MCF 10A (cell line): ENCODE data around the gene EXOC3L1. TPM values are rescaled to one million over a fixed set of nuclear protein-coding genes. Genes with fewer than 3 reads are reported as not detected.

ENCODE experiments used
- Bru-seq: library from RNA; stranded (reverse); fragments of 400-500 nt; gene quantifications from one replicate; lab custom pipeline; 2021; lab: Mats Ljungman, UMichigan
- BruChase-seq, 2 experiments: library from RNA; stranded (reverse); fragments of 400-500 nt; gene quantifications; one replicate each; lab custom pipeline; 2021; lab: Mats Ljungman, UMichigan
- BruUV-seq: library from RNA; stranded (reverse); fragments of 400-500 nt; replicated peaks from 2 replicates; lab custom pipeline; 2021; lab: Mats Ljungman, UMichigan
- CTCF ChIA-PET: fragments of 300-600 bp; sonication (Branson Sonifier 250); formaldehyde crosslinking; extraction: SDS; loops from one replicate; lab custom pipeline; 2021; ENCODE audit warnings: antibody characterized with exemption, inconsistent platforms; lab: Yijun Ruan, JAX
- POLR2A ChIA-PET: fragments of 300-600, 350-650 bp; sonication (Branson Sonifier 250); formaldehyde crosslinking; extraction: SDS; loops from one replicate; lab custom pipeline; 2020; ENCODE audit warnings: antibody characterized with exemption, inconsistent platforms; lab: Yijun Ruan, JAX
- DNase-seq: peaks from one replicate; pipeline ENCODE4 v3.0.0-alpha.2; 2018; ENCODE audit not compliant: unreplicated experiment
- H3K27ac Mint-ChIP-seq: one replicate; pipeline ENCODE4 v1.8.0; 2022; ENCODE audit warnings: mild to moderate bottlenecking, low read depth, mixed read lengths; ENCODE audit not compliant: unreplicated experiment
- H3K27me3 Mint-ChIP-seq: one replicate; pipeline ENCODE4 v1.8.0; 2022; ENCODE audit warnings: mixed read lengths; ENCODE audit not compliant: insufficient read depth, unreplicated experiment
- H3K36me3 Mint-ChIP-seq: one replicate; pipeline ENCODE4 v1.8.0; 2022; ENCODE audit warnings: mild to moderate bottlenecking, moderate library complexity, mixed read lengths; ENCODE audit not compliant: insufficient read depth, unreplicated experiment
- H3K4me1 Mint-ChIP-seq: one replicate; pipeline ENCODE4 v1.8.0; 2022; ENCODE audit warnings: mixed read lengths; ENCODE audit not compliant: insufficient read depth, unreplicated experiment
- H3K4me3 Mint-ChIP-seq: one replicate; pipeline ENCODE4 v1.8.0; 2022; ENCODE audit warnings: mild to moderate bottlenecking, moderate library complexity, mixed read lengths; ENCODE audit not compliant: unreplicated experiment
- H3K9me3 Mint-ChIP-seq: one replicate; pipeline ENCODE4 v1.8.0; 2022; ENCODE audit warnings: mixed read lengths; ENCODE audit not compliant: unreplicated experiment
- intact Hi-C: fragments of 100-400 bp; cut with micrococcal nuclease; formaldehyde crosslinking; loops from 2 replicates; pipeline ENCODE4 v1.14.1; 2022
- long read RNA-seq: library from polyadenylated mRNA; stranded (forward); transcript quantifications from one replicate; pipeline ENCODE4 v2.0.0, GENCODE V29; 2022
- total RNA-seq: library from RNA; stranded (reverse); gene quantifications from 2 replicates; pipeline ENCODE4 v1.2.3, GENCODE V29; 2022
- TF ChIP-seq, protein P1 (sequence below): fragments of 200-600 bp; IDR thresholded peaks from one replicate; pipeline ENCODE4 v1.8.0; 2022; ENCODE audit warnings: antibody characterized with exemption, mild to moderate bottlenecking; ENCODE audit not compliant: unreplicated experiment

Gene EXOC3L1, protein sequence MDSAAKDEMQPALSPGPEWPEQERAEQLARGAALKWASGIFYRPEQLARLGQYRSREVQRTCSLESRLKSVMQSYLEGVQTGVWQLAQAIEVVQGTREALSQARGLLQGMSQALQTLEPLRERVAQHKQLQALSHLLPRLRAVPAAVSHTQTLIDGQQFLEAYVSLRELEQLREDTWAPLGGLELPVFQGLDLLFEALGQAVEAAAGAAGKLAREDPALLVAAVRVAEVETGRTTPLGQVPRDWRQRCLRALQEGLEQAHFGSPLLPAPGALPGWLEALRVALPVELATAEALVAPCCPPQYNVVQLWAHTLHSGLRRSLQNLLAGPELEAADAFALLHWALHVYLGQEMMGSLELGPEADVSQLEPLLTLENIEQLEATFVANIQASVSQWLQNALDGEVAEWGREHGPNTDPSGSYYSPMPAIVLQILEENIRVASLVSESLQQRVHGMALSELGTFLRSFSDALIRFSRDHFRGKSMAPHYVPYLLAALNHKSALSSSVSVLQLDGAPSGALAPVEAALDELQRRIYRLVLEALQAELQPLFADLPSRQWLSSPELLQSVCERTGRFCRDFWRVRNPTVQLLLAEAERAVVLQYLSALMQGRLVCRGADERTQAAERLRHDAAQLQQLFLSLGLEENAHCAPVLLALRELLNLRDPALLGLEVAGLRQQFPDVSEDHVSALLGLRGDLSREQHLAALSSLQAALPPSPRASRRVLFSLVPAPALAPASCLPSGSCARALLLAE
- total RNA-seq (not detected in 2 replicates), Bru-seq, nascent RNA (not detected), BruChase-seq, experiment 1, labeled RNA remaining after a 6-hour chase (not detected), BruChase-seq, experiment 2, labeled RNA remaining after a 2-hour chase (percentile 11 among the genes with signal in this experiment)
- long read RNA-seq = 0 reads

DNA sequence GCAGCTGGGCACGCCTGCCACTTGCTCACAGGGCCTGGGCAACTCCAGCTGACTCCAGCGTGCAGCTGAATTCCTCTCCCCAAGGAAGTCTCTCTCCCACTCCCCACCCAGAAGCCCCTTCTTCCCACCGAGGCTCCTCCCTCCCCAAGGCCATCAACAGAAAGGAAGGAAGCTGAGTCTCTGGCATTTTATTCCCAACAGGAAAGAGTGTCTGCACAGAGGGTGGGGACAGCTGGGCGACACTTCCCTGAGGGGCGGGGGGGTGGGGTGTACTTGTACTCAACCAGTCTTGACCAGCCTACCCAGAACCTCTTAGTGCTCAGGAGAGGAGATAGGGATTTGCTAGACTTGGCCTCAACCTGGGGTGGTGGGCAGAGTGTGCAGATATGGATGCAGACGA, at the start of gene EXOC3L1:
Gene EXOC3L1 (minus strand): TSS at position 96 of the 400 bp plus-strand sequence. CDS start 460 bp downstream, outside the sequence.
- no peak within 1 kb of the TSS for H3K4me3 Mint-ChIP-seq
- H3K27ac Mint-ChIP-seq = no peak within 1 kb of the TSS
- TF ChIP-seq, protein P1, sequence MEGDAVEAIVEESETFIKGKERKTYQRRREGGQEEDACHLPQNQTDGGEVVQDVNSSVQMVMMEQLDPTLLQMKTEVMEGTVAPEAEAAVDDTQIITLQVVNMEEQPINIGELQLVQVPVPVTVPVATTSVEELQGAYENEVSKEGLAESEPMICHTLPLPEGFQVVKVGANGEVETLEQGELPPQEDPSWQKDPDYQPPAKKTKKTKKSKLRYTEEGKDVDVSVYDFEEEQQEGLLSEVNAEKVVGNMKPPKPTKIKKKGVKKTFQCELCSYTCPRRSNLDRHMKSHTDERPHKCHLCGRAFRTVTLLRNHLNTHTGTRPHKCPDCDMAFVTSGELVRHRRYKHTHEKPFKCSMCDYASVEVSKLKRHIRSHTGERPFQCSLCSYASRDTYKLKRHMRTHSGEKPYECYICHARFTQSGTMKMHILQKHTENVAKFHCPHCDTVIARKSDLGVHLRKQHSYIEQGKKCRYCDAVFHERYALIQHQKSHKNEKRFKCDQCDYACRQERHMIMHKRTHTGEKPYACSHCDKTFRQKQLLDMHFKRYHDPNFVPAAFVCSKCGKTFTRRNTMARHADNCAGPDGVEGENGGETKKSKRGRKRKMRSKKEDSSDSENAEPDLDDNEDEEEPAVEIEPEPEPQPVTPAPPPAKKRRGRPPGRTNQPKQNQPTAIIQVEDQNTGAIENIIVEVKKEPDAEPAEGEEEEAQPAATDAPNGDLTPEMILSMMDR = no peak
- ChIA-PET POLR2A (interaction anchor here (1.4 to 1.9 kb wide), 3 partner anchors 8 to 56 kb away, joined by 3 to 8 read pairs (median 5); no protein-coding TSS in a partner anchor), CTCF (interaction anchor here (0.6 to 1.6 kb wide), 7 partner anchors 8 to 171 kb away, joined by 3 to 4 read pairs (median 3); partner anchors contain the start of gene ELMO3)
- BruUV-seq = no TSS peak
- no peak for DNase-seq
- H3K36me3 Mint-ChIP-seq = peaks cover 10% of the 10 kb centered on the region
- intact Hi-C loops = no loop called here
- H3K9me3 Mint-ChIP-seq = no peaks in the 10 kb centered on the region
- H3K27me3 Mint-ChIP-seq = no peaks in the 10 kb centered on the region
- H3K4me1 Mint-ChIP-seq = peaks cover 13% of the 10 kb centered on the region

DNA sequence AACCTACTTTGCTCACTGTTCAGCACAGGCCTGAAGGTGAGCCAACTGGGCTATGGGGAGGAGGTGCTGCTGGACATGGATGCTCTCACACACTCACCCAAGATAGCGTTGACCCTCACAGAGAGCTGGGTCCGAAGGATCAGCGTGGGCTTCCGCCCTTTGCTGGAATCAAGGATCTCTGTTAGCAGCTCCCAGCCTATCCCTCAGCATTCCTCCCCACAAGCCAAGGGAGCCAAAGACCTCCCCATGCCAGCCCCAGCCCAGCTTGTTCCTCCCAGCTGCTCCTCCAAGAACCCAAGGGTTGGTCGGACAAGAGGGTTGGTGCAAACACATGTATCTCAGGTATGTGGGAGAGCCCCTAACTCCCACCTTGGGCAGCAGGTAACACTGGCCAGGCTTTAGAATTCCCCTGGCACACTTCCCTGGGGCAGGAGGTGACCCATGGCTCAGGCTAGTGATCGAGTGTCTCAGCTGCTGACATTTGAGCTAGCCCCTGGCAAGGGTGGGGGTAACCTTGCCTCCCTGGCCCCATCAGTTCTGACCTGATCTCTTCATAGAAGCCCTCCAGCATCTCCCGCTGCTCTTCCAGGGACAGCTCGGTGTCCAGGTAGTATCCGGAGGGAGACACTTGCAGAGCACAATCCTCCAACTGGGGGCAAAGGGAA, 49.0 kb upstream of the EXOC3L1 start:
- H3K4me3 Mint-ChIP-seq = no peak overlapping the region
- H3K36me3 Mint-ChIP-seq = peaks cover 32% of the 10 kb centered on the region
- ChIA-PET POLR2A (interaction anchor here (0.7 to 4.2 kb wide), 5 partner anchors 8 to 40 kb away, joined by 3 to 22 read pairs (median 5); partner anchors contain the start of genes ELMO3, FHOD1 and TMEM208), CTCF (interaction anchor here (0.6 to 1.5 kb wide), 4 partner anchors 11 to 138 kb away, joined by 3 to 6 read pairs (median 3); no protein-coding TSS in a partner anchor)
- TF ChIP-seq, protein P1 = no peak
- peaks cover 23% of the 10 kb centered on the region for H3K4me1 Mint-ChIP-seq
- no TSS peak for BruUV-seq
- no peaks in the 10 kb centered on the region for H3K9me3 Mint-ChIP-seq
- intact Hi-C loops = no loop called here
- no peaks in the 10 kb centered on the region for H3K27me3 Mint-ChIP-seq
- no peak overlapping the region for H3K27ac Mint-ChIP-seq
- no peak for DNase-seq

DNA sequence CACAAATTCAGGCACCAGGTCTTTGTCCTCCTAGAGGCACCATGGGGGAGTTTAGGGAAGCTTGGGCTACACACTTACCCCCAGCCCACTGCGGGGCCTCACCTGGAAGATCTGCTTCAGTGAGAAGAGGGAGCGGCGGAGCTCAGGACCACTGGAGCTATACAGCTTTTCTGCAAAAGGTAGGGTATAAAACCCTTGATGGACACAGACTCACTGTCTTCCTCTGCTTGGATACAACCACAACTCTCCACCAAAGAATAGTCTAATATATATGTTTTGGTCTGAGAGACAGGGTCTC, 48.3 kb upstream of the EXOC3L1 start:
- no peaks in the 10 kb centered on the region for H3K27me3 Mint-ChIP-seq
- H3K4me1 Mint-ChIP-seq = peaks cover 18% of the 10 kb centered on the region
- H3K27ac Mint-ChIP-seq = no peak overlapping the region
- BruUV-seq = no TSS peak
- TF ChIP-seq, protein P1 = no peak
- POLR2A ChIA-PET = interaction anchor here (1.2 to 4.2 kb wide), 2 partner anchors 9 to 11 kb away, joined by 3 to 22 read pairs; partner anchors contain the start of genes FHOD1 and TMEM208
- peaks cover 35% of the 10 kb centered on the region for H3K36me3 Mint-ChIP-seq
- intact Hi-C loops = no loop called here
- no peaks in the 10 kb centered on the region for H3K9me3 Mint-ChIP-seq
- H3K4me3 Mint-ChIP-seq = no peak overlapping the region
- no peak for DNase-seq
- CTCF ChIA-PET = interaction anchor here (0.6 to 1.2 kb wide), 3 partner anchors 8 to 38 kb away, joined by 3 to 6 read pairs (median 5); no protein-coding TSS in a partner anchor
